GM21786 (cell line): Measurements from ENCODE around the gene BCAR3.
"Not testable (repeated sequence)": the region's sequence is repeated elsewhere in the genome, so short reads cannot be mapped to it uniquely, and the experiment has no call there.

Experiments used
- ATAC-seq: cut with Tn5 transposase; IDR thresholded peaks from one replicate; pipeline ENCODE4 v1.9.1; 2021; ENCODE audit not compliant: unreplicated experiment

BCAR3 gene

DNA sequence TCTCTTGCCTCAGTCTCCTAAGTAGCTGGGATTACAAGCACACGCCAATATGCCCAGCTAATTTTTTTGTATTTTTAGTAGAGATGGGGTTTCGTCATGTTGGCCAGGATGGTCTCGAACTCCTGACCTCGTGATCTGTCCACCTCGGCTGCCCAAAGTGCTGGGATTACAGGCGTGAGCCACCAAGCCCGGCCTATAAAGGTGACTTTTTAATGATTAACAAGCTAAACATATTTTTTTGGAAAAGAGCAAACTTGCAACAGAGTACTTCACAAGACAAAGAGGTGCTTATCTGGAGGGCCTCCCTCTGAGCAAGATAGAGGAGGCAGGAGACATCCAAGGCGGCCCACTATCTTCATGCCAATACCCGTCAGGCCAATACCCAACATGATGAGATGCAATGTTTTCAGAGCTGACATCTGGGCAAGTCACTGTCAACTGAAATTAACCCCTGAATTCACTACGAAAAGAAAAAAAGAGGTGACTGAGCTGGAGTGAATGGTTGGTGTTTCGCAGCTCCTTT, 10.5 kb downstream of the BCAR3 start:
- no peak for ATAC-seq

- ATAC-seq = no peak
Observed at GRCh38 chr1:93670141-93670540, 11.5 kb downstream of the BCAR3 start.

DNA sequence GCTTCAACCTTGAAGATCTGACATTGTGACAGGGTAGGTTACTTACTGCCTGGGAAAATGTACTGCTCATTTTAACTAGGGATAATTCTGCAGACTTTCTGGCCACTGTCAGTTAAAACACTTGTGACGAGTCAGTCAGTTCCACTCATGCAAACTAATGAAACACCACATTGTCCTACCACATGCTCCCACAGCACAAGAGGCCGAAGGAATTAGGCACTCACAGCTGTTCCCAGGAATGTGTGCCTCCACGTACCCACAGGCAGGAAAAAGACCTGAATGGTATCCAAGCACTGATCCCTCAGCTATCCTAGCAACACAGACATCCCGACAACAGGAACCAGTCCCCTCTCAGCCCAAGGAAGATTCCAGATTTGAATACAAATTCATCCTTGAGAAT, 12.3 kb downstream of the BCAR3 start:
- no peak for ATAC-seq

- no peak for ATAC-seq
Observed at GRCh38 chr1:93668951-93669350, 12.7 kb downstream of the BCAR3 start.

GRCh38 chr1:93668121-93668520, 13.5 kb downstream of the BCAR3 start:
- no peak for ATAC-seq

GRCh38 chr1:93667642-93668041, 14.0 kb downstream of the BCAR3 start:
- no peak for ATAC-seq

DNA sequence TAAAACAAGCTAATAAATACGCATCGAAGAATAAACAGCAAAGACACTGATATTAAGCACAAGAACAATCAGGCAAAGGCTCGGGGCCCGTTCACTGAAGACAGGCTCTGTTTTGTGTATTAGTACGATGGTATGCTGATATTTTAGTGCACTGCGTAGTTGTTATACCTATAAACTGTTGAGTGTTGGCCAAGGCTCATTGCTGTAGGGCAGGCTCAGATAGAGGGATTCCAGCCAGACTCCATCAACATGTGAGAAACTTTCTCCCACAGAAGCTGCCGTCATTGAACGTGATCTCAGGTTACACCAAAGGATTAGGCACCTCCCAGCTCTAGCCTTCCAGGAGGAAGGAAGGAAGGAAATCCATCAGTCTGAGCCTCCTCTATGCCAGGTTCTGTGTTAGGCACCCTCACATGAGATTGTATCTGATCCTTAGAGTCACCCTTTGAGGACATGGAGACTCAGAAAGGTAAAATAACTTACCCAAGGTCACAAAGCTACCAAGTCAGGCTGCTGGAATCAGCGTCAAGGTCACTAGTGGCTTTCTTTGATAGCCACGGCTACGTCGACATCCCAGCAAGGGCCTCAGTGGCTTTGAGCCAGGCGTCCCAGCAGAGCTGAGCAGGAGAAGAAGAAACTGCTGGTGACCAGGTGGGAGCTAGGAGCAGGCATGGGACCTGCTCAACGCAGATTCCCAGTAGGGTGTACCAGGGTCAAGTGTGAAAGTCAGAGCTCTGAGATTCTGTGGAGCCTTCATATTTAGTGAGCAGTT, 14.8 kb downstream of the BCAR3 start:
- ATAC-seq = no peak

DNA sequence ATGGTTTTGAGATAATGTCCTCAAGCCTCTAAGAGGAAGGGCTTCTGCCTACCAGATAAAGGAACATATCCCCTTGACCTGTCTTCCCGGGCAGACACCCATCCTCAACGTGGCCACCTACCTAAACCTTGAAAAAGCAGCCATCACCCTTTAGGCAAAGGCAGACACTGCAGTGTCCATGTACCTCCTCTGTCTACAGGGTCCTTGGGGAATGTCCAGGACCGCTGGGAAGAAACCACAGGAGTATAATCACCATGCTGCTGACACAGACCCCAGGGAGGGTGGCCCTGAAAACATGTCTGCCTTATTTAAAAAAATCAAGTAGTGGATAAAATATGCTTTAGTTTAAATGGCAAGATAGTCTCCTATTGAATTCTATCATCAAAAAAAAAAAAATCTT, 16.6 kb downstream of the BCAR3 start:
- no peak for ATAC-seq

DNA sequence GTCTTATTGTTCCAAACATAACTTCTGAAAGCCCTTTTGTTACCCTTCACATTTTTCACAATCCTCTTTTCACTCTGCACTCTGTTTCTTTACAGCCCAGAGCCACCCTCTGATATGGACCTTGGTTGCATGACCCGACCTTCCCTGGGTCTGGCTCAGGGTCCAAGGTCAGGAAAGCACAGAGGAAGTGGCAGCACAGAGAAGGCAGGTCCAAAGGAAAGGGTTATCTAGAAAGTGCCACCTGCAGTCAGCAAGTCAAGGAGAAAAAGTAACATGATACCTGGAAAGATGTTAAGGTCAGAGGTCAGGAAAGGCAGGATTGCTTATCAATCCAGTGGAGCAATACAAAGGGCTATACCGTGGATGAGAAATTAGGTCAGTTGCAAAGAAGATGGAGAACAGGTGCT, 18.4 kb downstream of the BCAR3 start:
- ATAC-seq = no peak

DNA sequence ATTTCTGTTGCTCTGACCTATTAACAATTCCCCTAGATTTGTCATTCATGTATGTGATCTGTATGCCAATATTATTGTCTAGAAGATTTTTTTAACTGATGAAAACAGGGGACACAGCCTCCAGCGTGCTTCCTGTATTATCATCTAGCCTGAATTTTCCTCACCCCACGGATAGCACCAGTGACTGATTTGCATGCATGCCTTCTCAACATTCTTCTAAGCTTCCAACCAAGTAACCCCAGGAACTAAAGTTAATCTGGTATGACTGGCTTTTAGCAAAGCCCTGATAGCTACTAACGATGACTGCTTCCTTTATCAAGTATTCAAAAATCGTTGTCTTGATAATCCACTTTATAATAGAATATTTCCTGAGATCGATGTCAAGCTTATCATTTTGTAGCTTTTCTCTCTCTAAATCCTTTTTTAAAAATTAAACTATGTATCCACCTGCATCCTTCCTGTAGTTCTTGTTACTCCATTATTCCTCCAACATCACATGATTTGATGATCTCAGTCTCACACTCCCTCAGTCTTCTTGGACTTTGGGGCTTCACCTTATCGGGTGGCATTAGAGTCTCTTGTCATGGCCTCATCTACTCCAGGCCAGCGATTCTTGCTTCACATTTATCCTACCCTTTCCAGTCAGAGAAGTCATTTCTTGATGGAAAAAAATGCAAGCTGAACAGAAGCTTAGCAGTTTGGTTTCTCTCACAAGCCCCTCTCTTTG, 19.0 kb downstream of the BCAR3 start:
- no peak for ATAC-seq

DNA sequence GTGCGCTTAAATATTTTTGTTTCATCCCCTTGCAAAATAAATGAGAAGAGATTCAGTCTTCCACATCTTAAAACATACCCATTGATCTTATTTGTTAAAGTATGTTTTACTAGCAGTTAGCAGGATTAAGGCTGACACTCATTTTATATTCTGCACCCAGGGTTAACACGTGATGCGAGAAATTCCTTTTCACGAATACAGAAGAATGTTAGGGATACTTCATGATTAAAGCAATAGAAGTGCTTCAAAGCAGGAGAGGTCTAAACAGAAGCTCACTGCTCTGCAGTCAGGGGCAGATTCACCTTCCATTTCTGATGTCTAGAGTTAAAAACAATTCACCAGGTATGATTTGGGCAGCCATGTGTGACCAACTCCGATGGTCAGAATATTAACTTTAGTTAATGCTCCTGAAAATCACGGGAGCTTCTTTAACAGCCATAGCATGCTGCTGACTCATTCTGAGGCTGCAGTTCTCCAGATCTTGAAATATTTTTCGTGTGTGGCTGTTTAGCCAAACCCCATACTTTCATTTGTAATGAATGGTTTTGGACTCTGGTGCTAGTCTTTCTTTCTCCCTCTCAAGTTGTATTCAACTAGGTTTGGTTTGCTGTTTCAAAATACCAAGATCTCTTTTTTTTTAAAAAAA, 19.7 kb downstream of the BCAR3 start:
- ATAC-seq = peak; percentile 52

DNA sequence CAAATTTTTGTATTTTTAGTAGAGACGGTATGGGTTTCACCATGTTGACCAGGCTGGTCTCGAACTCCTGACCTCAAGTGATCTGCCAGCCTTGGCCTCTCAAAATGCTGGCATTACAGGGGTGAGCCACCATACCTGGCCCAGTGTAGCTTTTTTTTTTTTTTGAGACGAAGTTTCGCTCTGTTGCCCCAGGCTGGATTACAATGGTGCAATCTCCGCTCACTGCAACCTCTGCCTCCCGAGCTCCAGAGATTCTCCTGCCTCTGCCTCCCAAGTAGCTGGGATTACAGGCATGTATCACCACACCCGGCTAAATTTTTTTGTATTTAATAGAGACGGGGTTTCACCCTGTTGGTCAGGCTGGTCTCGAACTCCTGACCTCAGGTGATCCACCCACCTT, 20.3 kb downstream of the BCAR3 start:
- not testable (repeated sequence) for ATAC-seq

DNA sequence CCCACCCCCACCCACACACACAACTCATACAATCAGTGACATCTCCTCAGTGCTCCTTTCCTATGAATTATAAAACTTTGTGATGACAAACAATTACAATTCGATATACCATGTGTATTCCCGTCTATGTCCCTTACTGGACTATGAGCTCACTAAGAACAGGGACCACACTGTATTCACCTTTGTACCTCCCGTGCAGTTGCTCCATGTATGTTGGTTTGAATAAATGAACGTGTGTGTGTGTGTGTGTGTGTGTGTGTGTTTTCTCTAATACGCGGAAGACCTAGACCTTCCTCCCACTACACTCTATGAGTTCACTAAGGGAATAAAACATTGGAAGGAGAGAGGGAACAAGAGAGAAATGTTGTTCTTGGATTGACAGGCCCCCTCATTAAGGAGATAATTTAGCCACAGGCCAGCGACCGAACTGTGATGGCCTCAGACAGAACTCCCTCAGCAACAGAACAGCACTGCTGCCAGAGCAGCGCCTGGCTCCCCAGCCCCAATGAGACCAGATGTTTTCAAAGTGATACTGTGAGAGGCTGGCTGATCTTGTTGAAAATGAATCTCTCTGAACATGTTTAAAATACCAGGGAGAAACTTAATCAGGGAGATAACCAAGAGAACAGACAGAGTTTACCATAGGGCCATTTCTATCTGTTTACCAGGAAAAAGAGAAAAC, 21.7 kb downstream of the BCAR3 start:
- no peak for ATAC-seq

- ATAC-seq = no peak
Observed at GRCh38 chr1:93658188-93658587, 23.4 kb downstream of the BCAR3 start.

GRCh38 chr1:93656491-93656890, 25.1 kb downstream of the BCAR3 start:
- no peak for ATAC-seq

GRCh38 chr1:93653656-93654055, 28.0 kb downstream of the BCAR3 start:
- no peak for ATAC-seq

- ATAC-seq = no peak
Observed at GRCh38 chr1:93652323-93652949, 29.2 kb downstream of the BCAR3 start.

DNA sequence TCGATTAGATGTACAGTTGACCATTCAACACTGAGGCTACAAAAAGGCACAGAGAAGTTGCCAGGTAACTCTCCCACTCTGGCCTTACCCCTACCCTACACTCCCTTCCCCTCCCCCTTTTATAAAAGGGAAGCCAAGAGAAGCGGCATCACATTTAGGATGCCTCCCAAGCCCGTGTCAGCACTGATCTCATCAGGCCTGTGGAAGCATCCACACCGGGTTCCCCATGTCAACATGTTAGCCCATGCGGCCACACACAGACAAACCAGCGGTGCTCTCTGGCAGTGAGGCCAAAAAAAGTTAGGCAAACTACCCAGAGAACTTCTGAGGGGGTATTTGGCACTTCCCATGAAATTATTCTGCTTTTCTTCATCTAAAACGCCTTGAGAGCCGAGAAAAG, 29.9 kb downstream of the BCAR3 start:
- no peak for ATAC-seq

DNA sequence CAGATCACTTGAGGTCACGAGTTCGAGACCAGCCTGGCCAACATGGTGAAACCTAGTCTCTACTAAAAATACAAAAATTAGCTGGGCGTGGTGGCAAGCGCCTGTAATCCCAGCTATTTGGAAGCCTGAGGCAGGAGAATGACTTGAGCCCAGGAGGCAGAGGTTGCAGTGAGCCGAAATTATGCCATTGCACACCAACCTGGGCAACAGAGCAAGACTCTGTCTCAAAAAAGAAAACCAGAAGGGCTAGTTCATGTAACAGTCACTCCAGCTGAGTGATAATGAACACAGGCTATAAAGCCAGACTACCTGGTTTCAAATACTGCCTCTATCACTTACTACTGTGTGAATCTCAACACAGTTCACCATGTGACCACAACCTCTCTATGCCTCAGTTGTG, 31.5 kb downstream of the BCAR3 start:
- not testable (repeated sequence) for ATAC-seq

- ATAC-seq = no peak
Observed at GRCh38 chr1:93649231-93649630, 32.4 kb downstream of the BCAR3 start.

DNA sequence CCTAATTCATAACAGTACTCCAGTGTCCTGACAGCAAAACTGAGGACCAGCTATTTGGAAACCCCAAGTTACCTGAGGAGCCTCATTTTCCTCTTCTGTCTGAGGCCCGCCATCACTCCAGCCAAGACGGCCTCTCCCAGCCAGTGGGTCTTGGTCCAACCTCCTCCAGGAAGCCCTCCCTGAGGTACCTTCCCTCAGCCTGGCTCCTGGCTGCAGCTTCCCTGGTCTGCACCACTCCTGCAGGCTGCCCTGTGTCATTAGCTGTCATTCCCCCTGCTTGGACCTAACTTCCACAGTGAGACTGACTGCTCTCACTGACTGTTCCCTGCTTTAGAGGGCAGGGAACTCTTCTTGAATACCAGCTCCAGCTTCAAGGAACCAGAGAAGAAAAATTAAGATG, 33.0 kb downstream of the BCAR3 start:
- no peak for ATAC-seq
